HCT116 (cell line): ENCODE measurements around the gene GNA12. TPM values are rescaled to one million over a fixed set of nuclear protein-coding genes. Genes with fewer than 3 reads are reported as not detected.

Experiments used
- ATAC-seq: fragments of 200-7000 bp; cut with Tn5 transposase; 2 replicates; pipeline ENCODE4 v1.9.1; 2020; ENCODE audit warnings: mild to moderate bottlenecking, moderate library complexity
- BruUV-seq: library from RNA; stranded (reverse); fragments of 400-500 nt; replicated peaks from 2 replicates; lab custom pipeline; 2021; lab: Mats Ljungman, UMichigan
- CTCF ChIA-PET: fragments of 300-600 bp; sonication (Branson Sonifier 250); formaldehyde crosslinking; loops from one replicate; lab custom pipeline; 2021; ENCODE audit warnings: antibody characterized with exemption; lab: Charles Lee
- POLR2A ChIA-PET: fragments of 300-600, 350-600 bp; sonication (Branson Sonifier 250); formaldehyde crosslinking; loops from one replicate; lab custom pipeline; 2021; ENCODE audit warnings: antibody characterized with exemption; lab: Charles Lee
- RAD21 ChIA-PET, 2 experiments: fragments of 300-600 bp; sonication (Branson Sonifier 250); formaldehyde crosslinking; loops; one replicate each; lab custom pipeline; 2023; ENCODE audit warnings: low total read pairs in 2 of 2; ENCODE audit not compliant: uncharacterized antibody in 2 of 2, unreplicated experiment in 2 of 2, low non-redundant PET in 1 of 2; lab: Charles Lee
- DNase-seq: peaks from one replicate; pipeline ENCODE4 v3.0.0-alpha.2; 2010; ENCODE audit warnings: low read depth, low spot score
- H2AFZ ChIP-seq: fragments of 200-600 bp; shearing (Covaris generic), sonication (generic); 2 replicates; pipeline ENCODE4 v1.6.1; 2017; ENCODE audit warnings: low read depth, mixed run types, mixed read lengths, antibody characterized with exemption, low read length; ENCODE audit not compliant: poor library complexity, severe bottlenecking
- H3K27ac ChIP-seq: 2 replicates; pipeline ENCODE4 v1.5.1; 2012; ENCODE audit warnings: low read depth, low read length
- H3K27me3 ChIP-seq: fragments of 200-600 bp; sonication (generic); 2 replicates; pipeline ENCODE4 v1.6.1; 2016; ENCODE audit warnings: mixed run types, low read length, mixed read lengths; ENCODE audit not compliant: insufficient read depth
- H3K36me3 ChIP-seq, 2 experiments: fragments of 200-500 bp in 1 of 2; fragments of 200-600 bp in 1 of 2; sonication (Bioruptor generic) in 1 of 2; sonication (generic) in 1 of 2; 2 replicates each; pipeline versions ENCODE4 v1.5.1 to v1.6.1; 2014 to 2016; ENCODE audit warnings: low read length in 2 of 2, inconsistent platforms in 1 of 2, mixed read lengths in 1 of 2, mixed run types in 1 of 2; ENCODE audit not compliant: insufficient read depth in 2 of 2, control insufficient read depth in 1 of 2
- H3K4me1 ChIP-seq, 2 experiments: fragments of 200-600 bp in 1 of 2; sonication (generic) in 1 of 2; 2 replicates each; pipeline versions ENCODE4 v1.5.1 to v1.6.1; 2012 to 2017; ENCODE audit warnings: low read length in 2 of 2, inconsistent platforms in 1 of 2, mild to moderate bottlenecking in 1 of 2, mixed read lengths in 1 of 2, mixed run types in 1 of 2, moderate library complexity in 1 of 2; ENCODE audit not compliant: insufficient read depth in 2 of 2, control insufficient read depth in 1 of 2
- H3K4me2 ChIP-seq: fragments of 200-600 bp; sonication (generic); 2 replicates; pipeline ENCODE4 v1.6.1; 2017; ENCODE audit warnings: mixed run types, low read length, mixed read lengths
- H3K4me3 ChIP-seq, 2 experiments: fragments of 200-600 bp in 1 of 2; sonication (generic) in 1 of 2; replicated peaks in 1 of 2; 2 replicates each; pipeline ENCODE4 v1.5.1; 2011 to 2016; ENCODE audit warnings: low read length in 2 of 2, control low read depth in 1 of 2, low read depth in 1 of 2, mild to moderate bottlenecking in 1 of 2, mixed read lengths in 1 of 2, mixed run types in 1 of 2
- H3K79me2 ChIP-seq: fragments of 200-600 bp; sonication (generic); 2 replicates; pipeline ENCODE4 v1.6.1; 2017; ENCODE audit warnings: mild to moderate bottlenecking, mixed run types, low read length, moderate library complexity, mixed read lengths; ENCODE audit not compliant: insufficient read depth
- H3K9ac ChIP-seq: fragments of 200-600 bp; sonication (generic); 2 replicates; pipeline ENCODE4 v1.6.1; 2016; ENCODE audit warnings: low read length, mixed read lengths
- H3K9me2 ChIP-seq: fragments of 200-600 bp; sonication (generic), shearing (Covaris generic); 2 replicates; pipeline ENCODE4 v1.6.1; 2017; ENCODE audit warnings: mixed run types, mild to moderate bottlenecking, moderate library complexity; ENCODE audit not compliant: insufficient read depth
- H3K9me3 ChIP-seq, 2 experiments: fragments of 200-500 bp in 1 of 2; fragments of 200-600 bp in 1 of 2; sonication (Bioruptor generic) in 1 of 2; sonication (generic) in 1 of 2; 2 replicates each; pipeline ENCODE4 v1.6.1; 2014 to 2017; ENCODE audit warnings: low read length in 2 of 2, mixed read lengths in 2 of 2, inconsistent platforms in 1 of 2, low read depth in 1 of 2, mild to moderate bottlenecking in 1 of 2, mixed run types in 1 of 2, moderate library complexity in 1 of 2; ENCODE audit not compliant: control insufficient read depth in 1 of 2, insufficient read depth in 1 of 2
- H4K20me1 ChIP-seq: fragments of 200-600 bp; sonication (generic), shearing (Covaris generic); 2 replicates; pipeline ENCODE4 v1.6.1; 2017; ENCODE audit warnings: mixed run types, mild to moderate bottlenecking, moderate library complexity; ENCODE audit not compliant: insufficient read depth
- CBX3 ChIP-seq: IDR thresholded peaks from 2 replicates; pipeline ENCODE4 v1.6.1; 2012; ENCODE audit warnings: low read depth
- EGR1 ChIP-seq: IDR thresholded peaks from 2 replicates; pipeline ENCODE4 v1.6.1; 2012; ENCODE audit warnings: low read depth
- ELF1 ChIP-seq: IDR thresholded peaks from 2 replicates; pipeline ENCODE4 v1.6.1; 2012; ENCODE audit warnings: low read depth, borderline replicate concordance
- EZH2 ChIP-seq: fragments of 200-600 bp; sonication (generic); IDR thresholded peaks from 2 replicates; pipeline ENCODE4 v1.6.1; 2017; ENCODE audit warnings: antibody characterized with exemption, mixed run types
- EZH2phosphoT487 ChIP-seq: fragments of 200-600 bp; IDR thresholded peaks from 2 replicates; pipeline ENCODE4 v1.6.1; 2018; ENCODE audit warnings: antibody characterized with exemption, borderline replicate concordance
- FOSL1 ChIP-seq: IDR thresholded peaks from 2 replicates; pipeline ENCODE4 v1.6.1; 2012; ENCODE audit warnings: low read depth
- JUND ChIP-seq: IDR thresholded peaks from 2 replicates; pipeline ENCODE4 v1.6.1; 2012
- POLR2AphosphoS5 ChIP-seq: IDR thresholded peaks from 2 replicates; pipeline ENCODE4 v1.6.1; 2011; ENCODE audit warnings: mild to moderate bottlenecking, low read depth, low read length, moderate library complexity
- SIN3A ChIP-seq: IDR thresholded peaks from 2 replicates; pipeline ENCODE4 v1.6.1; 2012; ENCODE audit warnings: low read depth
- SP1 ChIP-seq: IDR thresholded peaks from 2 replicates; pipeline ENCODE4 v1.6.1; 2012; ENCODE audit warnings: low read depth
- SRF ChIP-seq: IDR thresholded peaks from 2 replicates; pipeline ENCODE4 v1.6.1; 2012; ENCODE audit warnings: low read depth
- YY1 ChIP-seq: IDR thresholded peaks from 2 replicates; pipeline ENCODE4 v1.6.1; 2011; ENCODE audit warnings: low read length, low read depth, moderate library complexity, mild to moderate bottlenecking; ENCODE audit not compliant: insufficient replicate concordance; ENCODE audit errors: extremely low read depth
- ZBTB33 ChIP-seq: IDR thresholded peaks from 2 replicates; pipeline ENCODE4 v1.6.1; 2011; ENCODE audit warnings: mild to moderate bottlenecking, low read length, moderate library complexity; ENCODE audit not compliant: insufficient replicate concordance; ENCODE audit errors: extremely low read depth
- intact Hi-C: fragments of 100-400 bp; cut with micrococcal nuclease; formaldehyde crosslinking; loops from 2 replicates; pipeline ENCODE4 v1.10.0; 2022
- total RNA-seq: library from RNA; stranded (reverse); gene quantifications from one replicate; pipeline ENCODE4 v1.2.1, GENCODE V29; 2021; ENCODE audit not compliant: unreplicated experiment
- TF ChIP-seq, protein P1 (sequence below): IDR thresholded peaks from 2 replicates; pipeline ENCODE4 v1.6.1; 2012
- TF ChIP-seq, protein P2 (sequence below): IDR thresholded peaks from 2 replicates; pipeline ENCODE4 v1.6.1; 2012

Gene GNA12
- total RNA-seq, 1 experiment from 2014 or later, result 32.6 TPM

GRCh38 chr7:2732959-2733584 is 111.0 kb downstream of the GNA12 start:
- no peak overlapping the region for H2AFZ ChIP-seq
- H3K9ac ChIP-seq, result no peak overlapping the region
- H4K20me1 ChIP-seq, result no peaks in the 10 kb centered on the region
- ATAC-seq (no peak), DNase-seq (no peak)
- H3K4me2 ChIP-seq, result no peak overlapping the region
- H3K27ac ChIP-seq, result no peak overlapping the region
- no peaks in the 10 kb centered on the region for H3K9me3 ChIP-seq
- H3K36me3 ChIP-seq, result no peaks in the 10 kb centered on the region
- H3K4me1 ChIP-seq, result peaks cover 0 to 11% of the 10 kb centered on the region in 2 experiments; a peak in 1 of 4 replicates
- ChIA-PET POLR2A (no interaction called here), RAD21 (no interaction called here), CTCF (no interaction called here)
- no peak overlapping the region for H3K4me3 ChIP-seq
- no TSS peak for BruUV-seq
- no peaks in the 10 kb centered on the region for H3K9me2 ChIP-seq
- no peaks in the 10 kb centered on the region for H3K79me2 ChIP-seq
- intact Hi-C loops, result no loop called here
- no peaks in the 10 kb centered on the region for H3K27me3 ChIP-seq
- TF ChIP-seq SRF (no peak), ELF1 (no peak)
- TF ChIP-seq, protein P1, sequence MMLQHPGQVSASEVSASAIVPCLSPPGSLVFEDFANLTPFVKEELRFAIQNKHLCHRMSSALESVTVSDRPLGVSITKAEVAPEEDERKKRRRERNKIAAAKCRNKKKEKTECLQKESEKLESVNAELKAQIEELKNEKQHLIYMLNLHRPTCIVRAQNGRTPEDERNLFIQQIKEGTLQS, result no peak
- TF ChIP-seq, protein P2, sequence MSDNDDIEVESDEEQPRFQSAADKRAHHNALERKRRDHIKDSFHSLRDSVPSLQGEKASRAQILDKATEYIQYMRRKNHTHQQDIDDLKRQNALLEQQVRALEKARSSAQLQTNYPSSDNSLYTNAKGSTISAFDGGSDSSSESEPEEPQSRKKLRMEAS, result peak; percentile 43; the same call in 1 of the 2 replicates

- POLR2A ChIA-PET, result no interaction called here
- ATAC-seq, result no peak
- no peaks in the 10 kb centered on the region for H3K36me3 ChIP-seq
Observed at GRCh38 chr7:2732388-2732787, 111.7 kb downstream of the GNA12 start.

More at GRCh38 chr7:2732388-2732787, 111.7 kb downstream of the GNA12 start:
- ChIA-PET RAD21 (no interaction called here), CTCF (no interaction called here)
- BruUV-seq, result no TSS peak
- Histone ChIP-seq H3K9ac (no peak overlapping the region), H3K4me1 (peaks cover 0 to 11% of the 10 kb centered on the region in 2 experiments; a peak in 1 of 4 replicates), H2AFZ (no peak overlapping the region), H4K20me1 (no peaks in the 10 kb centered on the region), H3K4me3 (no peak overlapping the region), H3K9me3 (no peaks in the 10 kb centered on the region), H3K9me2 (no peaks in the 10 kb centered on the region), H3K4me2 (no peak overlapping the region), H3K79me2 (no peaks in the 10 kb centered on the region), H3K27me3 (no peaks in the 10 kb centered on the region), H3K27ac (no peak overlapping the region)
- TF ChIP-seq SP1 (no peak), FOSL1 (no peak), SIN3A (no peak), ZBTB33 (no peak), CBX3 (no peak), POLR2AphosphoS5 (no peak), EZH2phosphoT487 (no peak), YY1 (no peak), JUND (no peak), EZH2 (no peak), EGR1 (no peak)
- TF ChIP-seq, protein P1, result no peak
- intact Hi-C loops, result no loop called here
- DNase-seq, result no peak
